ENCODE data around the gene NCOA5.

NCOA5 gene

GRCh38 chr20:46049190-46049589 is 40.6 kb downstream of the NCOA5 start:
- TF ChIP-seq YY1 (IDR thresholded peaks at IDR 0.05; ENCODE audit: insufficient read depth, insufficient read length) (no peak), ZNF274 (IDR thresholded peaks at IDR 0.05; ENCODE audit: low read depth, low read length) (no peak), SUZ12 (IDR thresholded peaks at IDR 0.05; ENCODE audit: extremely low read depth, insufficient read depth, insufficient read length) (no peak)
- Histone ChIP-seq H3K36me3 (ENCODE audit: insufficient read depth, insufficient read length, low read length) (no peaks in the 10 kb centered on the region), H3K4me3 (ENCODE audit: insufficient read length, low read depth) (no peak overlapping the region), H3K9me3 (ENCODE audit: insufficient read depth, low read length) (no peaks in the 10 kb centered on the region), H3K9ac (ENCODE audit: insufficient read length, low read depth) (no peak overlapping the region), H3K4me1 (ENCODE audit: insufficient read depth, insufficient read length) (no peaks in the 10 kb centered on the region), H3K27me3 (ENCODE audit: insufficient read depth, insufficient read length) (peaks cover 22% of the 10 kb centered on the region)
- no peak for DNase-seq (ENCODE audit: low read depth, low spot score)

- H3K4me3 ChIP-seq (ENCODE audit: insufficient read length, low read depth), result no peak overlapping the region
- H3K9me3 ChIP-seq (ENCODE audit: insufficient read depth, low read length), result no peaks in the 10 kb centered on the region
- H3K27me3 ChIP-seq (ENCODE audit: insufficient read depth, insufficient read length), result peaks cover 16% of the 10 kb centered on the region
- DNase-seq (ENCODE audit: low read depth, low spot score), result no peak
- H3K4me1 ChIP-seq (ENCODE audit: insufficient read depth, insufficient read length), result no peaks in the 10 kb centered on the region
- no peak for TF ChIP-seq YY1 (IDR thresholded peaks at IDR 0.05; ENCODE audit: insufficient read depth, insufficient read length)
- no peak for TF ChIP-seq SUZ12 (IDR thresholded peaks at IDR 0.05; ENCODE audit: extremely low read depth, insufficient read depth, insufficient read length)
- TF ChIP-seq ZNF274 (IDR thresholded peaks at IDR 0.05; ENCODE audit: low read depth, low read length), result no peak
- H3K36me3 ChIP-seq (ENCODE audit: insufficient read depth, insufficient read length, low read length), result no peaks in the 10 kb centered on the region
- no peak overlapping the region for H3K9ac ChIP-seq (ENCODE audit: insufficient read length, low read depth)
These were observed 41.9 kb downstream of the NCOA5 start for GRCh38 chr20:46047821-46048220.

DNA sequence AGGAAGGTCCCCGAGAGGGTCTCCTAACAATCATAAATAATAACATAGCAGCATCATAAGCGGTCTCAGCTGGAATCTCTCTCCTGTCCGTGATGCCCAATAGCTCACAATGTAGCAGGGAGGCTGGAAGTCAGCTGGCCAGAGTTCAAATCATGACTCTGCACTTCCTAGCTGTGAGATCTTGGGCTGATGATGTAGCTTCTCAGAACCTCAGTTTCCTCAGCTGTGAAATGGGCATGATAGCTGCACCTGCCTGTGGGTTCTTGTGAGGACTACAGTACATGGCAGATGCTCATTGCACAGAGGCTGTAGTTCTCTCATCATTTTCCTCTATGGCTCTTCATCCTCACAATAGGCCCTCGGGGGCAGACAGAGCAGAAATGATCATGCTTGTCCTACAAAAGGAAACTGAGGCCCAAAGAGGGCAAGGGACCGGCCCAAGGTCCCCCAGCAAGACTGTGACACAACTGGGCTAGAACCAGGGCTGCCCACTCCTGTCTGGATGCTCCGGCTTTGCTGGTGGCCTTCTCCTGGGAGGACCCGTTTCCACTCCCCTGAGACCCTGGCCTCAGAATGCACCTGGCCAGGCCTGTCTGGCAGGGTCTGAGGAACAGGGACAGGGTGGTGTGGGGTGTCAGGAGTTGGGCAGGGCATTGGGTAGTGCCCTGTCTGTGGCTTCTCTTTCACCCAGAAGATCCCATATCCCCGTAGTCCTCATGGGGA is 43.0 kb downstream of the NCOA5 start:
- TF ChIP-seq ZNF274 (IDR thresholded peaks at IDR 0.05; ENCODE audit: low read depth, low read length) (no peak), YY1 (IDR thresholded peaks at IDR 0.05; ENCODE audit: insufficient read depth, insufficient read length) (no peak), SUZ12 (IDR thresholded peaks at IDR 0.05; ENCODE audit: extremely low read depth, insufficient read depth, insufficient read length) (no peak)
- no peak for DNase-seq (ENCODE audit: low read depth, low spot score)
- peaks cover 25% of the 10 kb centered on the region for H3K27me3 ChIP-seq (ENCODE audit: insufficient read depth, insufficient read length)
- no peaks in the 10 kb centered on the region for H3K4me1 ChIP-seq (ENCODE audit: insufficient read depth, insufficient read length)
- H3K36me3 ChIP-seq (ENCODE audit: insufficient read depth, insufficient read length, low read length), result no peaks in the 10 kb centered on the region
- H3K4me3 ChIP-seq (ENCODE audit: insufficient read length, low read depth), result no peak overlapping the region
- H3K9ac ChIP-seq (ENCODE audit: insufficient read length, low read depth), result no peak overlapping the region
- no peaks in the 10 kb centered on the region for H3K9me3 ChIP-seq (ENCODE audit: insufficient read depth, low read length)

- Histone ChIP-seq H3K9ac (ENCODE audit: insufficient read length, low read depth) (no peak overlapping the region), H3K27me3 (ENCODE audit: insufficient read depth, insufficient read length) (peaks cover 43% of the 10 kb centered on the region), H3K9me3 (ENCODE audit: insufficient read depth, low read length) (no peaks in the 10 kb centered on the region), H3K4me1 (ENCODE audit: insufficient read depth, insufficient read length) (no peaks in the 10 kb centered on the region), H3K4me3 (ENCODE audit: insufficient read length, low read depth) (no peak overlapping the region), H3K36me3 (ENCODE audit: insufficient read depth, insufficient read length, low read length) (no peaks in the 10 kb centered on the region)
- no peak for DNase-seq (ENCODE audit: low read depth, low spot score)
- no peak for TF ChIP-seq YY1 (IDR thresholded peaks at IDR 0.05; ENCODE audit: insufficient read depth, insufficient read length)
- TF ChIP-seq ZNF274 (IDR thresholded peaks at IDR 0.05; ENCODE audit: low read depth, low read length), result no peak
- TF ChIP-seq SUZ12 (IDR thresholded peaks at IDR 0.05; ENCODE audit: extremely low read depth, insufficient read depth, insufficient read length), result no peak
These were observed 44.9 kb downstream of the NCOA5 start for GRCh38 chr20:46044896-46045295.

GRCh38 chr20:46043556-46043955 is 46.2 kb downstream of the NCOA5 start:
- no peaks in the 10 kb centered on the region for H3K4me1 ChIP-seq (ENCODE audit: insufficient read depth, insufficient read length)
- no peak for TF ChIP-seq YY1 (IDR thresholded peaks at IDR 0.05; ENCODE audit: insufficient read depth, insufficient read length)
- TF ChIP-seq SUZ12 (IDR thresholded peaks at IDR 0.05; ENCODE audit: extremely low read depth, insufficient read depth, insufficient read length), result no peak
- no peak for TF ChIP-seq ZNF274 (IDR thresholded peaks at IDR 0.05; ENCODE audit: low read depth, low read length)
- no peak overlapping the region for H3K9ac ChIP-seq (ENCODE audit: insufficient read length, low read depth)
- H3K4me3 ChIP-seq (ENCODE audit: insufficient read length, low read depth), result no peak overlapping the region
- no peaks in the 10 kb centered on the region for H3K9me3 ChIP-seq (ENCODE audit: insufficient read depth, low read length)
- no peaks in the 10 kb centered on the region for H3K36me3 ChIP-seq (ENCODE audit: insufficient read depth, insufficient read length, low read length)
- H3K27me3 ChIP-seq (ENCODE audit: insufficient read depth, insufficient read length), result peaks cover 44% of the 10 kb centered on the region
- DNase-seq (ENCODE audit: low read depth, low spot score), result no peak

DNA sequence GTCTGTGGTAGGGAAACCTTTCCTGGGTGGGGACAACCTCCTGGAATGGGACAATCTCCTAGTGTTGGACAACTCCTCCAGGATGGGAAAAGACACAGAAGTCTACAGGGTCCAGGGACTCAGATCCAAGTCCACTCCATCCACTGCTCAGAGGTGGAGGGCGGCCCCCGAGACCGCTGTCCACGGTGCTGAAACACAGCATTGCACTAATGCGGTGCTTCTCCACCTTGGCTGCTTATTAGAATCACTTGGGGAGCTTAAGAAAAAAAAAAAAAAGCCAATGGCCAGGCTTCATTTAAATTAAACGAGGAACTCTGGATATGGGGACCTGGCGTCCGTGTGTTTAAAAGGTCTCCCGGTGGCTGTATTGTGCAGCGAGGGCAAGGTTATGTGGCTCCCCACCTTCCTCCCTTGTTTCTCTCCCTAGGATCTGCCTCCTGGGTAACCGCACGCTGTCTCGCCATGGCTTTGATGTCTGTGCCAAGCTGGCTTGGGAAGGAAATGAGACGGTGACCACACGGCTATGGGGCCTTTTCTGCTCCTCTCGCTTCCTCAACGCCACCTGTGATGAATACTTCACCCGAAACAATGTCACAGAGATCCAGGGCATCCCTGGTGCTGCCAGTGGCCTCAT is 48.7 kb downstream of the NCOA5 start:
- peaks cover 65% of the 10 kb centered on the region for H3K27me3 ChIP-seq (ENCODE audit: insufficient read depth, insufficient read length)
- no peaks in the 10 kb centered on the region for H3K4me1 ChIP-seq (ENCODE audit: insufficient read depth, insufficient read length)
- H3K36me3 ChIP-seq (ENCODE audit: insufficient read depth, insufficient read length, low read length), result no peaks in the 10 kb centered on the region
- no peak overlapping the region for H3K4me3 ChIP-seq (ENCODE audit: insufficient read length, low read depth)
- TF ChIP-seq YY1 (IDR thresholded peaks at IDR 0.05; ENCODE audit: insufficient read depth, insufficient read length), result no peak
- TF ChIP-seq SUZ12 (IDR thresholded peaks at IDR 0.05; ENCODE audit: extremely low read depth, insufficient read depth, insufficient read length), result no peak
- TF ChIP-seq ZNF274 (IDR thresholded peaks at IDR 0.05; ENCODE audit: low read depth, low read length), result no peak
- H3K9ac ChIP-seq (ENCODE audit: insufficient read length, low read depth), result no peak overlapping the region
- DNase-seq (ENCODE audit: low read depth, low spot score), result peak; percentile 52
- no peaks in the 10 kb centered on the region for H3K9me3 ChIP-seq (ENCODE audit: insufficient read depth, low read length)

- H3K27me3 ChIP-seq (ENCODE audit: insufficient read depth, insufficient read length), result peaks cover 87% of the 10 kb centered on the region
- no peaks in the 10 kb centered on the region for H3K4me1 ChIP-seq (ENCODE audit: insufficient read depth, insufficient read length)
- no peak for TF ChIP-seq SUZ12 (IDR thresholded peaks at IDR 0.05; ENCODE audit: extremely low read depth, insufficient read depth, insufficient read length)
- no peak for TF ChIP-seq YY1 (IDR thresholded peaks at IDR 0.05; ENCODE audit: insufficient read depth, insufficient read length)
- TF ChIP-seq ZNF274 (IDR thresholded peaks at IDR 0.05; ENCODE audit: low read depth, low read length), result no peak
- H3K9ac ChIP-seq (ENCODE audit: insufficient read length, low read depth), result no peak overlapping the region
- H3K9me3 ChIP-seq (ENCODE audit: insufficient read depth, low read length), result no peaks in the 10 kb centered on the region
- H3K4me3 ChIP-seq (ENCODE audit: insufficient read length, low read depth), result no peak overlapping the region
- H3K36me3 ChIP-seq (ENCODE audit: insufficient read depth, insufficient read length, low read length), result no peaks in the 10 kb centered on the region
- no peak for DNase-seq (ENCODE audit: low read depth, low spot score)
These were observed 52.7 kb downstream of the NCOA5 start for GRCh38 chr20:46037036-46037435.

Data from NT2/D1 (cell line).